AG04450 (cell line): Measurements from ENCODE around the gene TCERG1L. TPM values are rescaled to one million over a fixed set of nuclear protein-coding genes. Genes with fewer than 3 reads are reported as not detected.

Experiments
- CTCF ChIA-PET: fragments of 300-600, 350-600 bp; formaldehyde crosslinking; extraction: SDS; loops from one replicate; lab custom pipeline; 2022; ENCODE audit warnings: antibody characterized with exemption, inconsistent platforms; lab: Charles Lee
- POLR2A ChIA-PET: fragments of 350-600 bp; formaldehyde crosslinking; extraction: SDS; loops from one replicate; lab custom pipeline; 2021; ENCODE audit warnings: antibody characterized with exemption, inconsistent platforms; lab: Yijun Ruan, JAX
- DNase-seq: peaks from one replicate; pipeline ENCODE4 v3.0.0-alpha.2; 2011; ENCODE audit warnings: low read depth, low spot score
- H3K27ac ChIP-seq: one replicate; pipeline ENCODE4 v1.5.1; 2012; ENCODE audit warnings: low read depth, low read length, control low read depth
- H3K27me3 ChIP-seq: one replicate; pipeline ENCODE4 v1.6.0; 2012; ENCODE audit warnings: low read length; ENCODE audit not compliant: control insufficient read depth, insufficient read depth
- H3K4me3 ChIP-seq: 2 replicates; pipeline ENCODE4 v1.5.1; 2011; ENCODE audit warnings: mild to moderate bottlenecking, low read depth, low read length, control low read depth
- H3K9me3 ChIP-seq: 2 replicates; pipeline ENCODE4 v1.5.1; 2012; ENCODE audit warnings: low read length; ENCODE audit not compliant: control insufficient read depth, insufficient read depth
- CTCF ChIP-seq: IDR thresholded peaks from 2 replicates; pipeline ENCODE4 v1.5.1; 2011; ENCODE audit warnings: low read depth, low read length, control low read depth, inconsistent platforms
- polyA plus RNA-seq: library from polyadenylated mRNA; depleted of rRNA; stranded (reverse); fragments of >200 nt; gene quantifications from 2 replicates; pipeline ENCODE4 v1.2.3, GENCODE V29; 2011

Gene TCERG1L
- polyA plus RNA-seq, 1 experiment = not detected

DNA sequence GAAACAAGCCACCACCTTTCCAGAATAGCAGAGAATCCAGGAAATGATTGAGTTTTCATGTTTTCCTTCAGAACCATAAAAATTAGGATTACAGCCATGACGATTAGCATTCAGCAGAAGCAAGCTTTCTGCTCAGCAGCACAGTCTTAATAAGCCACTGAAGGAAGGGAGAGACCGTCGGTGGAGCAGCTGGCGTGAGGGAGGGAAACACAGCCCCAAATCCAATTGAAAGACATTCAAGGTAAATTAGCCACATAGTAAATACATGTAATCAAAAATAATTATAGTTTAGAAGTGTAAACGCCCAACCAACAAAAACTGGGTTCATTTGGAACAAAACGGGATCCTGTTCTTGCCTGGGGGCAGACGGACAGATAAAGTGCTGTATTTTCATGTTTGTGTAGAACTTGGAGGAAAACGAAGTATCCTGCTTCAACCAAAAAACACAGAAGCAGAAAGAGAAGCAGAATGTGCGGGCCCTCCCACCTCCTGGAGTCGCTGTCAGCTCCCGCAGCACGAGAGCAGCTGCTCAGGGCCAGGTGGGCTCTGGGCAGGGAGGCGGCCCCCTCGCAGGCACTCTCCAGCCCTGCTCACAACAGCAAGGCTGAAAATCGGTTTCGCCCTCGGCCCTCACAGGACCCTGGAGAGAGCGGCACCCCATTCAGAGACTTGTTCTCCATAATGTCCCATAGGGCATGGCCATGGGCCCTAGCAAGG is 84.9 kb downstream of the TCERG1L start:
- no peak for TF ChIP-seq CTCF
- ChIA-PET CTCF (no interaction called here), POLR2A (no interaction called here)
- Histone ChIP-seq H3K27ac (no peak overlapping the region), H3K9me3 (peaks cover 85% of the 10 kb centered on the region), H3K4me3 (no peak overlapping the region), H3K27me3 (no peaks in the 10 kb centered on the region)
- DNase-seq = no peak

DNA sequence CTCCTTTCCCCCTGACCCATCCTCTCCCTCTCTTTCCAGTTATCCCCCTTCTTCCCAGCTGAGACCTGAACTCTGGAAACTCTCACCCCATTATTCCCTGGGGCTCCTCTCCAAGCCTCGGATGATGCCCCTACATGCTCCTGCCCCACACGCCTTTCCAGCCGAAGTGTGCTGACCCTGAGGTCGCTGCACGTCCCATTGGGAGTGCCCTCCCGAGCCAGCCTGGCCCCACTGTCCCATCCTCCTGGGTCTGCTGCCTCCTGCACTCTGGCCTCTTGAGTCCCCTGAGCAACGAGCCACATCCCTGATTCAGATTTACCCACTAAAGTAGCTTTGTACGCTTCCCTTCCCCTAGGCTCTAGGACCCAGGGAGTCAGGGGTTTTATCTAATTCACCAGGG is 87.4 kb downstream of the TCERG1L start:
- DNase-seq = no peak
- CTCF ChIA-PET = no interaction called here
- H3K9me3 ChIP-seq = peaks cover 89% of the 10 kb centered on the region
- TF ChIP-seq CTCF = no peak
- no peaks in the 10 kb centered on the region for H3K27me3 ChIP-seq
- no peak overlapping the region for H3K27ac ChIP-seq
- POLR2A ChIA-PET = no interaction called here
- H3K4me3 ChIP-seq = no peak overlapping the region

DNA sequence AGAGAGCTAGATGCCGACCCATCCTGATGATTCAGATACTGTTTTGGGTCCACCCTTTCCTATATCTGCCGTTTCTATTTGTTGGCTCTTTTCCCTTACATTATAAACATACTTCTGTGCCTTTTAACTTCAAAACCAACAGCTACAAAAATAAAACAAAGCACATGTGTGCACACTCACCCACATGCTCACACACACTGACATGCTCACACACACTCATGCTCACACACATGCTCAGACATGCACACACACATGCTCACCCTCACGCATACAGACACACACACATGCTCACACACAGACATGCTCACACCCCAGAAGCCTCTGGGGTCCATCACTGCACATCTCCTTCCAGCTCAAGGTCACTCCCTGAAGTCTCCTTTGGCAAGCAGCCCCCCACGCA is 88.1 kb downstream of the TCERG1L start:
- ChIA-PET POLR2A (no interaction called here), CTCF (no interaction called here)
- TF ChIP-seq CTCF = no peak
- Histone ChIP-seq H3K27ac (no peak overlapping the region), H3K9me3 (peaks cover 95% of the 10 kb centered on the region), H3K27me3 (no peaks in the 10 kb centered on the region), H3K4me3 (no peak overlapping the region)
- DNase-seq = no peak

- DNase-seq = no peak
- no peak for TF ChIP-seq CTCF
- H3K4me3 ChIP-seq = no peak overlapping the region
- ChIA-PET POLR2A (no interaction called here), CTCF (no interaction called here)
- peaks cover 98% of the 10 kb centered on the region for H3K9me3 ChIP-seq
- H3K27me3 ChIP-seq = no peaks in the 10 kb centered on the region
- no peak overlapping the region for H3K27ac ChIP-seq
Measured at GRCh38 chr10:131222986-131223385, 88.5 kb downstream of the TCERG1L start.

DNA sequence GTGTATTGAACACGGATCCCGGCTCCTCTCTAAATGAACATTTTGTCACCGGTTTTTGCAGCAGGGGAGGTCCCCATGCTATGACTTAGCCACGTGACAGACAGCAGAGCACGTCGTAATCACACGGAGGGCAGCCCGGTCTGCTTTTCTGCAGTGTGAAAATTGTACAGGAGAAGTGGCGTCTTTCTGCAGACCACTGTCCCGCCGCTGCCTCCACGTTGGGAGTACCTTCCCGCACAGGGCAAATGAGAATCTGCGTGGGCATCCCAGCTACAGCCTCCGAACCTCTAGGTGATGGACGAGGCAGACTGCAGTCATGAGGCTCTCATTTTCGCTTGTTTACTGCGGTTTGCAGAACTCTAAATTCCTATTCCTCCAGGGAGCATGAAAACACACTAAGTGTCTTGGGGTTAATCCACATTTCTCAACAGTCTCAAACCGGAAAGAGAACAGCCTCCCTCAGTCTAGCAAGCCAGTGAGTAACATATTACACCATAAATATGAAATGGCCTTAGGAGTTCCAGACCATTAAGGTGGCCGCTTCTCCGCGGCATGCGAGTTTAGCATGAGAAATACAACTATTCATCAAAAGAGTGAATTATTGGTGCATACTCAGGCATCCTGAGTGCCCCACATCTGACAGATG is 89.8 kb downstream of the TCERG1L start:
- Histone ChIP-seq H3K27ac (no peak overlapping the region), H3K9me3 (peaks cover 97% of the 10 kb centered on the region), H3K4me3 (no peak overlapping the region), H3K27me3 (no peaks in the 10 kb centered on the region)
- DNase-seq = no peak
- POLR2A ChIA-PET = no interaction called here
- CTCF ChIA-PET = no interaction called here
- no peak for TF ChIP-seq CTCF
